HG03139 (cell line): ENCODE results near the gene OPA1.

Source experiments
- ATAC-seq: cut with Tn5 transposase; IDR thresholded peaks from one replicate; pipeline ENCODE4 v1.9.1; 2021; ENCODE audit not compliant: unreplicated experiment

OPA1 gene

DNA sequence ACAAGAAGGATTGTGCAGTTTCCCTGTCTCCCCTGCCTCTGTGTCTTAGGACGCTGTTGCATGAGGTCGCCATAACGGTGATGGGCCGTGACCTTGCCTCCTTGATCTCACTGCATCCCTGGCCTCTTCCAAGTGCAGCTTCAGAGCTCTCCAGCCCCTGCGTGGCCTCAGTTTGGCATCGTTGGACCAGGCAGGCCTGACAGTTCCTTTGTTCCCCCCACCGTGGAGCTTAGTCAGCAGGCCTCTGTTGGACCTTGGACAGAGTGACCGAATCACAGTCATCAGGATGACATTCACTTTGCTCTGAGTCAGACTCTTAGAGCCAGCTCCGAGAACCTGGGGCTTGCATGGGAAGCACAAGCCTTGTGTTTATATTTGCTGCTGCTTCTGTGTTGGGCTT, 139.4 kb downstream of the OPA1 start:
- no peak for ATAC-seq

DNA sequence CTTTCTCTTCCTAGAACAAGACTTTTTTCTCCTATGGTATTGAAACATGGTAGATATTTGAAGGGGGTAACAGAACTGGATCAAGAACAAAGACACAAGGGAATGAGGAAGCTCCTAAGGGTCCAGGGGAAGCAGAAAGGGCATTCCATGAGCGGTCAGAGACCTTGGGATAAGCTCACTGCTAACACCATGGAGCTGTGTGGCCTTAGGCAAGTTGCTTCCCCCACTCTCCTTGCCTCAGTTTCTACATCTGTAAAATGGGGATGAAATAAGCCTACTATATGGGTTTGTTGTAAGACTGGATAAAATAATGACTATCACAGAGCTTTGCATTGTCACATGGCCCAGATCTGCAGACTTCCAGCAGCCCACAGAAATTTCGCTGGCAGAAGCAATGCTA, 139.8 kb downstream of the OPA1 start:
- ATAC-seq: no peak

DNA sequence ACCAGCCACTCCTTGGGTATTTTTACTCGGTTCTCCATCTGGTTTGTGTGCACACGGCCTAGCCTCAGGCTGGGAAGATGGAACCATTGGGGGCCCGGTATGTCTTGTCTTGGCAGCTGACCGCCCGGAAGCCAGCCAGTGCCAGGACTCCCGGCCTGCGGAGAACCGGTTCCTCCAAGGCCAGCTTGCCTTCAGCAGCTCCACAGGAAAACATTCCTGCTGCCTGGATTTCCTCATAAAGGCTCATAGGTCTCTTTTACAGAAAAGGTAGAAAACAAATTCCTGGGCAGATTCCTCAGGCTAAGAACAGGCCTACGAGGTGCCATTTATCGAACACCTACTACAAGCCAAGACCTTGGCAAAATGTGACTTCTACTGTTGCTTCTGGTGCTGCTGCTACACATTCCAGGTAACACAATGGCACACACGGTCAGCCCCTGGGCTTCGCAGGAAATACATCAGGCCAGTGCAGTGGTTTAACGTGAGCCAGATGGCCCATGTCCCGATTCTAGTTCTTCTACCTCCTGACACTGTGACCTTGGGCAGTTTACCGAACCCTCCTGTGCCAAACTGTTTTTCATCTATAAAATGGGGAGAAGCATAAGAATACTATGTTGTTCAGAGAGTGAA, 141.8 kb downstream of the OPA1 start:
- no peak for ATAC-seq

GRCh38 chr3:193735850-193736249, 142.8 kb downstream of the OPA1 start:
- no peak for ATAC-seq

DNA sequence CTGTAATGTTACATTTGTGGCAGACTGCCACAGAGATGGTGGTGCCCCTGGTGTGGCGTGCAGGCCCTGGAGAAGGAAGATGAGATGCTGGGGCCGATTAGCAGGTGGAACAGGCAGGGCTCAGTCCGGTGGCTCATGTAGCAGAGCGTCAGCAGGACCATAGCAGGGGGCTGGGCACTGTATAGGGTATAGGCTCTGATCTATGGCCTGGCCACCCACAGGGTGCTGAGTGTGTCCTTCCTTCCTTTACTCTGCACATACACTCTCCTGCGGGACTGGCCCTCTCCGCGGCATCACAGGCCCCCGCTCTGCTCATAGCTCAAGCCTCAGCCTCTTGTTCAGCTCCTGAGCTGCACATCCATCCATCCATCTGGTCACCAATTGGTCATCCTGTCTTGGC, 143.6 kb downstream of the OPA1 start:
- no peak for ATAC-seq

- ATAC-seq: no peak
Observed at GRCh38 chr3:193737191-193737751, 144.3 kb downstream of the OPA1 start.

DNA sequence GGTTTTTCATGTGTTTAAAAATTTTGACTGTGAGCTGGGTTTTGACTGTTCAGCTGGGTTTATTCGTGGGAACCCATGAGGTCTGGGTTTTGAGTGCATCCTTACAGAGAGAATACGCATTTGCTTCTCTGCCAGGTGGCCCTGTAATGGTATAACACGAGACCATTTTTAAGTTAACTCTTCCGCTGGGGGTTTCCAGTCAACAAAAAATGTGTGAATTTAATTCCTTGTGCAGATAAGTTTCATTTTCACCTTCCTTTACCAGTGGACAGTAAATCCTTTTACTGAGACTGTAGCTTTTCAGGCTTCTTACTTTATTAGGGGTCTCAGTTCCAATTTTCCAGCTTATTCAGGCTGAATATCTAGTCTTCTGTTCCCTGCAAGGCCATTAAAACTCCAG, 149.6 kb downstream of the OPA1 start:
- no peak for ATAC-seq

- peak; percentile 64 for ATAC-seq
Observed at GRCh38 chr3:193743702-193744047, 150.7 kb downstream of the OPA1 start.

- no peak for ATAC-seq
Observed at GRCh38 chr3:193744048-193744821, 151.2 kb downstream of the OPA1 start.

DNA sequence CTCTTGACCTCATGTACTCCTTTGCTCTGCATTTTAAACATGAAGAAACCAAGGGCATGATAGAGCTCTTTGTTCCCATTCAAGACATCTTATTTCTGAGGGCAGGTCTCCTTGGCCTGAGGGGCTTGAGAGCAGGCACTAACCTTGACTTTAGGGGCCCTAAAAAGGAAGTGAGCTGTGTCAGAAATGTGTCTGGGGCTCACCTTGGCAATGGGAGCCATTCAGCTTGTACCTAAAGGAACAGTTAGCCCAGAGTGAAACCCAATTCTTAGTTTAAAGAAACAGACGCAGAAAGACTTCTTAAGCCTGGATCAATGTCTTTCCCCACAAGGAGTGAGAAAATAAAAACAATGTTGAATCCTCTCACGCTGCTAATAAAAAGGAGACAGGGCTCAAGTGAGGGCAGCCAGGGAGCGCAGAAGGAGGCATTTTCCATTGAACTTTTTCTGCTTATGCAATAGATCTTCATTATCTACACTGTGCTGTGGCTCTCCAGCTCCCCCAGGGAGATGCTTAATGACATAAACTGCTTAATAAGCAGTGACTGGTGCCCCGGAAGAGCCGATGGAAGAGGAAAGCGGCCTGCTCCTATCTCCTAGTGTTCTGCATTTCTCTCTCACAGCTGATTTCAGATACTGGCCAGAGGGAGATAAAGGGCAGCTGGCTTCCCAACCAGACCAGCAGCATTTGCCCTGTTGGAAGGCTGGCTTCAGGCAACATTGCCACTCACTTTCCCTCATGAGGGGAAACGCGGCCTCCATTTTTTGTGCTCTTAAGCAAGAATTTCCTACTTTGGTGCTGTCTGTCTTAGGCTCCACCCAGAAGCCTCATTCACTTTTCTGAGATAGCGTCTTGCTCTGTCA, 152.0 kb downstream of the OPA1 start:
- ATAC-seq: no peak

DNA sequence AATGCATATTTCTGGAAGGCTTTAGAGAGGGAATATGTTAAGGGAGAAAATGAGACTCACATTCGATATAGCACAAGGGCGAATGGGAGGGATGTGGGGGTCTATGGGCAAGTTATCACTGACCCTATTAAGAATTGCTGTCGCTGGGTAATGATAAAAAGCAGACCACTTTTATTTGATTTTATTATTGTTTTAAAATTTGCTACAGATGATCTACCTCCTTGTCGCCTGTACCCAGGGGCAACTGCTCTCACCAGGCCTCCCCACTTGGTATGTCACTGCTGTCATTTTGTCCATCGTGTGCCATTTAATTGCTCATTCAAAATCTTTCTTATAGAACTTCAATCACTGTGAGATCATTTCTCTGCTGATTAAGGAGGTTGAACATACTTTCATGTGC, 153.8 kb downstream of the OPA1 start:
- ATAC-seq: no peak
